ENCODE measurements around the gene RPL27A. TPM values are rescaled to one million over a fixed set of nuclear protein-coding genes. Genes with fewer than 3 reads are reported as not detected.

RPL27A gene
- total and polyA plus RNA-seq, 2 of the 8 experiments (the other 6 are each of a cell fraction or from before 2014, with no cell fraction given): 1,756 to 1,777 TPM

- TF ChIP-seq CHD7 (IDR thresholded peaks at IDR 0.05; ENCODE audit: insufficient replicate concordance, low read length): no peak
- no peak for TF ChIP-seq CREB1 (IDR thresholded peaks at IDR 0.05)
These were observed 32.9 kb downstream of the RPL27A start (continued) for GRCh38 chr11:8715501-8715900.

Measured in H1 (cell line).